GM18868 (cell line): ENCODE measurements around the gene MICAL3.
"Not testable (repeated sequence)": the region's sequence is repeated elsewhere in the genome, so short reads cannot be mapped to it uniquely, and the experiment has no call there.

Experiments used
- ATAC-seq: cut with Tn5 transposase; IDR thresholded peaks from one replicate; pipeline ENCODE4 v1.9.1; 2021; ENCODE audit warnings: mild to moderate bottlenecking, moderate library complexity; ENCODE audit not compliant: unreplicated experiment

The MICAL3 gene

GRCh38 chr22:18032455-18033101 is 8.2 kb upstream of the MICAL3 start:
- no peak for ATAC-seq

DNA sequence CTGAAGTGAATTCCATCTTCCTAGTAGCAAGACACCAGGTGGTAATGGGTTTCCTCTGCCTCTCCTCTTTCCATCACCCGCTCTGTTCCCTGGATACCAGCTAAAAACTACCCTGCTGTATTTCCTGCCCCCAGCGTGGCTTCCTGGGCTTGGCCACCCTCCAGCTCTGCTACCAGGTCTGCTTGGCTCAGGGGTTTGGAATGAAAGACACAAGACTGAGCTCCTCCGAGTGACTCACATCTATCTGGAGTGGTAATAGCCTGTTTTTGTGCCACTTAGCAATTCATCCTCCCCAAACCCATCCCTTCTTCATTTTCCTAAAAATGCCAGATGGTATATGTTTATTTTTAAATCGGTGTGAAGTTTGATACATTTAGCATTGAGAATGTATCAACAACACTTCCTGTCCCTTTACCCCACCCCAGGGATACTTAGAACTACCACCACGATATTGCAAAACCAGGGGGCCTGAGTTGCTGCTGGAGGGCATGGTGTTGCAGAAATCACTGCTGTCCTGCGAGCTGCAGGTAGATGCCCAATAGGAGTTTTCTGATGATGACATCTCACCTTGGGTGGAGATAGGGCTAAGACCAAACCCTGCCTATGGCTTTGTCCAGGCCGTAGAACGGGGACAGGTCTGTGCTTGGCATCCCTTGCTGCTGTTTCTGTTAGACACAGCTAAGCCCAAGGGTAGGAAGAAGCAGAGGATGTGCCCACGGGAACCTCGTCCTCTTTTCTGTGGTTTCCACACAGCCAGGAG is 7.5 kb upstream of the MICAL3 start:
- no peak for ATAC-seq

- no peak for ATAC-seq
These were observed 5.4 kb upstream of the MICAL3 start for GRCh38 chr22:18029686-18030267.

GRCh38 chr22:18028817-18029527 is 4.6 kb upstream of the MICAL3 start:
- ATAC-seq, result peak; percentile 63

- not testable (repeated sequence) for ATAC-seq
These were observed 1.5 kb upstream of the MICAL3 start for GRCh38 chr22:18025898-18026297.

DNA sequence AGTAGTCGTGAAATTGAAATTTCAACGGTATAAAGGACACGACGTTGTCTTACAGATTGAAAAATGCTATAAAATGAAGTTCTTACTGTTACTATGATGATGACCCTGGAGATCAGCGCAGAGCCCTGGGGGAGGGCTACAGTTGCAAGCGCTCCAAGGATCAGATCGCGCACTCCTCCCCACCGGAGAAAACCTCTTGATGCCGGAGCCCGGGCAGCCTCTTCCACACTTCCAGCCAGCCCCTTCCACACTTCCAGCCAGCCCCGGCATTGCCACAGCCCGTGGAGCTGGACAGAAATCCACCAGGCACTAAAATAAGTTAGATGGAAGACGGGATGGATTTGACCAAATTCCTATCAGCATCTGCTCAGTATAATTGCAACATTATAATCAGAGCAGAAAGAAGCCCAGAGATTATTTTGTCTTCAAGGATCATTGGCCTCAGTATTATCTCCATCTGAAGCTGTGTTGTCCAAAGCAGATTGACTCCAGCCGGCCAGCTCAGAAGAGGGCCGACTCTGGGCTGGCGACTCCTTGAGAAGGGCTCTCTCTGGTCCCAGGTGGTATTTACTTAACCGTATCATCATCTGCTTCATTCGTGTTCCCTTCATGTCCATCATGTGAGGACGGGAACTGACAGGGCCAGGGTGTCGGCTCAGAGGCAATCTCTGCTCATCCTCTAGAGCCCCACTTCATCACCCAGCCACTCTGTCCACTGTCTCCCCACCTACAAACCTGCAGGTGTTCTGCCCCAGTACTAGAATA is 777 bp upstream of the MICAL3 start:
- ATAC-seq, result no peak

- peak; percentile 30 for ATAC-seq
These were observed 669 bp downstream of the MICAL3 start for GRCh38 chr22:18023509-18024275.

DNA sequence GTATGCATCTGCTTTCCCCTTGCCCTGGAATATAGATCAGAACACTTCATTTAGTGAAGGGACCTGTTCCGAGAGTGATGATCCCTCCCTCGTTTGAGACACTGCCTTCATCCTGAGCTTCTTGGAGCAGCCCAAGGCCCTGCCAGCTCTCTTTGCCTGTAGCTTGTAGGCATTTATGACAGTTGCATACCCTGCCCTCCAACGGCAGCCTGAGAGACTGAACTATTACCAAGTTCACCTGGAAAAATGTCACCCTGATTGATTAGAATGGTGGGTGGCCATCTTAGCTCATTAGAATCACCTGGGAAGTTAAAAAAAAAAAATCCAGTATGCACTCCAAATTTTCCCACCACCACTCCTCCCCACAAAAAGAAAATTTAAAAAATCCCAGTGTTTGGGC is 1.5 kb downstream of the MICAL3 start:
- ATAC-seq, result no peak

DNA sequence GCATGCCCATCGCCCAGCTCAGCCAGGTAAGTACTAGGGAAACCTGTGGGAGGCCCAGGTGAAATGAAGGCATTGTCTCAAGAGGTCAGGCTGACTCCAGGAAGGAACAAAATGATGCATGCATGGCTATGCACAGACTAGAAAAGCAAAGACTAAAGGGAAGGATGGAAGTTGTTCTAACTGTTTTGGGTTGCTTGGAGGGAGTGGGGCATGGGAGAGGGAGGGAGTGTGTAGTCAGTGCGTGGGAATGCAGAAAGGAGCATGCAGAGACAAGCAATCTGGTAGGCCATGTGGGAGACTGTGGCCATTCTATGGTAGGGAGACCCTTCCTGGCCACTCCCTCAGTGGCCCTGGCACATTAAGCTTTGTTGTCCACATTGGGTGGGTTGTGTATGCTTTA is 2.9 kb downstream of the MICAL3 start:
- ATAC-seq, result no peak

DNA sequence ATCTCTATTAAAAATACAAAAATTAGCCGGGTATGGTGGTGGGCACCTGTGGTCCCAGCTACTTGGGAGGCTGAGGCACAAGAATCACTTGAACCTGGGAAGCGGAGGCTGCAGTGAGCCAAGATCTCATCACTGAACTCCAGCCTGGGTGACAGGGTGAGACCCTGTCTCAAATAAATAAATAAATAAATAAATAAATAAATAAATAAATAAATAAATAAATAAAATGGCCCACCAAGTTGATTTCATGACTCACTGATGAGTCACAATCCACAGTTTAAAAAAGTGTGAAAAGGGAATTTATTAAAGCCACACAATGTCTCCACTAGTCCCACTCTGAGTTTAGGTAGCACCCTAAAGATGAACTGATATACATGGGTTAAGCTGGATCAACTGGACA is 3.6 kb downstream of the MICAL3 start:
- ATAC-seq, result not testable (repeated sequence)

- ATAC-seq, result no peak
These were observed 10.4 kb downstream of the MICAL3 start for GRCh38 chr22:18013947-18014346.

DNA sequence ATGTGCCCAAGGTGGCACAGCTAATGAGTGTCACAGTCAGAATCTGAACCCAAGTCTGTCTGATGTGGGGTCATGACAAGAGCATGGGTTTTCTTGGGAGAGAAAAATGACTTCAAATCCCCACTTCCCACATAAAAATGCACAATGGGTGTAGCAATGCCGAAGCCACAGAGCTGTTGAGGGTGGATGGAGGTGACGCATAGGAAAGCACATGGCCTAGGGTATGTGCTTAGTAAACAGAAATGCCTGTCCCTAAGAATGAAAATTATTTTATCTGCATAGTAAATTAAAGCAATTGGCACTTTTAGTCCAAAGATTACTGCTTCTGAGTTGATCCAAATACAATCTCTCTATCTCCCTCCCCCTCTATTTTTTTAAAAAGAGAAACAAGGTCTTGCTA is 10.9 kb downstream of the MICAL3 start:
- no peak for ATAC-seq

DNA sequence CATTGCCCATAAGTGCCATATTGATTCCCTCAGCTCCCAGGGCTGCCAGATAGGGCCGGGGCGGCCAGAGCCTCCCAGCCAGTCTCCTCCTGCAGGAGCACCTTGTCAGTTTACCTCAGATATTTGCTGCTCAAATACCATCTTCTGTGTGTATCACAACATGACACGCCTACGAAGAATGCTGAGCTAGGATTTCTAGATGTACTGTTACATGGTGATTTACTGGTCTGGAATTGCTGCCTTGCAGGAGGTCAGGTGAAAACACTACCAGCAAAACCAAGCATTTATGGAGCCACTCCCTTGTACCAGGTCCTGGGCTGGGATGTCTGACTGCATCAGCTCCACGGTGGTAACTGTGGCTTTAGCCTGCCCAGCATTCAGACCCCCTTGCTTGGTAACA is 11.8 kb downstream of the MICAL3 start:
- ATAC-seq, result no peak

GRCh38 chr22:18010266-18010665 is 14.1 kb downstream of the MICAL3 start:
- ATAC-seq, result no peak

- no peak for ATAC-seq
These were observed 16.2 kb downstream of the MICAL3 start for GRCh38 chr22:18008136-18008535.

DNA sequence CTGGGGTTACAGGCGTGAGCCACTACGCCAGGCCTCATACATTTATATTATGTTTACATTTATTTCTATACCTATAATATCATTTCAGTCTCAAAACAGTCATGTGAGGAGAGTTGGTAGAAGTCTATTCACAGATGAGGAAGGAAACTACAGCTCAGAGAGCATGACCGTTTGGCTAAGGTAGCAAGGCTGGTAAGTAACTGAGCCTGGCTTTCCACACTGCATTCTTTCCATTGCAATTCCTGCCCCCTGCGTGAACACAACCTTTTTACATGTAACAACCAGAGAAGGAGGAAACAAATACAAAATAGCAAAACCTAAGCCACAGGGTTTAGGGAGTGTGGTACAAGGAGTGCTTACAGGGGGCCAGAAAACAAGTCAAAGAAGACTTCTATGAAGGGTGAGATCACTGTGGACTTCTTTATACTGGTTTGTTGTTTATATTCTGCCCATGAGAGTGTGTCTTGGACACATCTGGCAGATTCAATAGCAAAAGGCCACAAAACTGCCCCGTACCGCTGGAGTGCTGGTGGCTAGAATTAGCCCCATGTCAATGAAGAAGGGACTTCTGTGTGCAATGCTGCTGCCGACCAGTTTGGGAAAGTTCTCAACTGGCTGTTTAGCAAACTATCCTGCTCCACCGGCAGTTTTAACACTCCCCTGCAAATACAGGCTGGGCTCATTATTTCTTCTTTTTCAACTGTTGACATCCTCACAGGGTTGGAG is 19.0 kb downstream of the MICAL3 start:
- no peak for ATAC-seq

DNA sequence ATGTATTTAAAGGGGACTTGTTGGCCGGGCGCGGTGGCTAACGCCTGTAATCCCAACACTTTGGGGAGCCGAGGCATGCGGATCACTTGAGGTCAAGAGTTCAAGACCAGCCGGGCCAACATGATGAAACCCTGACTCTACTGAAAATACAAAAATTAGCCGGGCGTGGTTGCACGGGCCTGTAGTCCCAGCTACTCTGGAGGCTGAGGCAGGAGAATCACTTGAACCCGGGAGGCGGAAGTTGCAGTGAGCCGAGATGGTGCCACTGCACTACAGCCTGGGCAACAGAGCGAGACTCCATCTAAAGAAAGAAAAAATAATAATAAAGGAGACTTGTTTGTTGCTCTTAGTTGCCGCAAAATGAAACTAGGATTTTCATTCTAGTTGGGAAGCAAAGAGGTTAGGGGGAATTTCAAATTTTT is 22.5 kb downstream of the MICAL3 start:
- ATAC-seq, result not testable (repeated sequence)

DNA sequence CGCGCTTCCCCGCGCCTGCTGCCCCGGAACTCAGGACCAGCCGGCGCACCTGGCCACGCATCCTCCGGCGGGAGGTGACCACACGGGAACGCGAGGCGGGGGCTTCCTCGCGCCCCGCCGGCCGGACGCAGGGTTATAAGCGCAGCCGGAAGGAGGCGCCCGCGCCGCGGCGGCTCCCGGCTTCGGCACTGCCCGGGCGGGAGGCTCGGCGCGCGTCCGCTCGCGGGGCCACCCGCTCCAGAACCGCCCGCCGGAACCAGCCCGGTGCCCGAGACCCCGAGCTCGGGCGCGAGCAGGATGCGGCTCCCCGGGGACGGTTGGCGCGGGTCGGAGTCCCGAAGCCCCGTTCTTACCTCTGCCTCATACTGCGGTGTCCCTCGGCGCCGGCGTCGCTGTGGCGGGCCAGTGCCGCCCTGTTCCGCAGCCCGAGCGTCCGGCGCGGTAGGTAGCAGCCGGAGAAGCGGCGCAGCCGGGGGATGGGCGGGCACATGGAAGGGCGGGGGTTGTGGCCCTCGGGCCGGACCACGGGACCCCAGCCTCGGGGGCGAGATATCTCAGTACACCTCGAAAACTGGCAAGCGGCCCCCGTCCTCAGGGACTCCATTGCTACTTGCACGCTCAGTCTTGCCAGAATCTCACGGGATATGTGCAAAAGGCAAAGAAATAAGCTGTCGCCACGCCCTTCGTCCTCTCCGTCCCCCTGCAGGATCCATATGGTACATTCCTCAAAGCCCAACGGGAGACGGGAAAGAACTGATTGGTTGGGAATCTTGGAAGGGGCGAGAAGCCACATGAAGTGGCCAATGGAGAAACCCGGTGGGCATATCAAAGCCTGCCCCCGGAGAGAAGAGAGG is 23.1 kb downstream of the MICAL3 start:
- ATAC-seq, result peak; percentile 39
